Measurements from ENCODE around the gene SLC27A5. TPM values are rescaled to one million over a fixed set of nuclear protein-coding genes. Genes with fewer than 3 reads are reported as not detected.

SLC27A5 gene
- total RNA-seq, 1 experiment from 2014 or later: 24.9 TPM

DNA sequence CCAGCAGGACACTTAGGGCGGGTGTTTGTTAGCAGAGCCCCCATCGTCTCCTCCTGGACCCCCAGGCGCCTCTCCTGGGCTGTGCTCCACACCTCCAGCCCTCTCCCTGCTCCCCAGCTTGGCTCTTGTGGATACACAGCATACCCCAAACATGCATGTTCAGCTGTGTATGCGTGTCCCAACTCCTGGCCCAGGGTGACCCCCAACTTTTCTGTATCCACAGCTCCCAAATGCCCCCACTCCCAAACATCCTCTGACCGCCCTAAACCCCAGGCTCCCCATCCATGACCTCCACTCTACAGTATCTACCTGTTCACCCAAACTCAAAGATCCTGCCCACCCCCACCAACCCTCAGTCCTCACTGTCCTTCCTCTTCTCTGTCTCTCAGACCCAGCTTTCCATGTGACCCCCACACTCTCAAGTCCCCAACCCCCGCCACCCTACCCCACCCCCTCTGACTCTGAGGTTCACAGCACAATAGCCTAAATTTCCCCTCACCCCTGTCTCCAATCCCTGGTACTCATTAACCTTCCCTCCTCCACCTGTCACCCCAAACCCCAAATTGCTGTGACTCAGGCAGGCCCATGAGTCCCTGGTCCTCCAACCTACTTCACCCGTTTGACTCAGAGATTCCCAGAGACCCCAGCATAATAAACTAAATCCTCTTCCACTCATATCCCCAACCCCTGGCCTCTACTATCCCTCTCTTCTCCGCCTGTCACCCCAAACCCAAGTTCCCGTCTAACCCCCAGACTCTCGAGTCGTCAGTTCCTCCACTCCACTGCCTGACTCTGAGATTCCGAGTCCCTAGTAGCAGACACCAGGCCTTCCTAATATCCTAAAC lies 45.7 kb upstream of the SLC27A5 start:
- H3K4me1 ChIP-seq (ENCODE audit: insufficient read depth, low read length, poor library complexity, severe bottlenecking): peaks cover 20% of the 10 kb centered on the region
- peak overlapping the region; percentile 73 for H3K4me3 ChIP-seq (ENCODE audit: low read depth, low read length, poor library complexity, severe bottlenecking)
- TF ChIP-seq EZH2 (IDR thresholded peaks at IDR 0.05; ENCODE audit: borderline replicate concordance, low read depth, low read length, poor library complexity, severe bottlenecking): no peak
- TF ChIP-seq, protein P1, sequence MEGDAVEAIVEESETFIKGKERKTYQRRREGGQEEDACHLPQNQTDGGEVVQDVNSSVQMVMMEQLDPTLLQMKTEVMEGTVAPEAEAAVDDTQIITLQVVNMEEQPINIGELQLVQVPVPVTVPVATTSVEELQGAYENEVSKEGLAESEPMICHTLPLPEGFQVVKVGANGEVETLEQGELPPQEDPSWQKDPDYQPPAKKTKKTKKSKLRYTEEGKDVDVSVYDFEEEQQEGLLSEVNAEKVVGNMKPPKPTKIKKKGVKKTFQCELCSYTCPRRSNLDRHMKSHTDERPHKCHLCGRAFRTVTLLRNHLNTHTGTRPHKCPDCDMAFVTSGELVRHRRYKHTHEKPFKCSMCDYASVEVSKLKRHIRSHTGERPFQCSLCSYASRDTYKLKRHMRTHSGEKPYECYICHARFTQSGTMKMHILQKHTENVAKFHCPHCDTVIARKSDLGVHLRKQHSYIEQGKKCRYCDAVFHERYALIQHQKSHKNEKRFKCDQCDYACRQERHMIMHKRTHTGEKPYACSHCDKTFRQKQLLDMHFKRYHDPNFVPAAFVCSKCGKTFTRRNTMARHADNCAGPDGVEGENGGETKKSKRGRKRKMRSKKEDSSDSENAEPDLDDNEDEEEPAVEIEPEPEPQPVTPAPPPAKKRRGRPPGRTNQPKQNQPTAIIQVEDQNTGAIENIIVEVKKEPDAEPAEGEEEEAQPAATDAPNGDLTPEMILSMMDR (conservative IDR thresholded peaks at IDR 0.05; ENCODE audit: low read depth, low read length): no peak
- ChIA-PET CTCF (interaction anchor here (0.6 kb wide), 1 partner anchor 44 kb away, joined by 3 read pairs; no protein-coding TSS in a partner anchor), POLR2A (ENCODE audit: low non-redundant PET) (no interaction called here)
- no TSS peak for BruUV-seq (replicated peaks)
- H3K36me3 ChIP-seq (ENCODE audit: insufficient read depth, low read length, poor library complexity, severe bottlenecking): peaks cover 23% of the 10 kb centered on the region
- no peaks in the 10 kb centered on the region for H3K27me3 ChIP-seq (replicated peaks; ENCODE audit: insufficient read depth, low read depth, low read length, poor library complexity)
- no peak for DNase-seq (ENCODE audit: low spot score)
- H3K9me3 ChIP-seq (ENCODE audit: low read depth, low read length, poor library complexity, severe bottlenecking): no peaks in the 10 kb centered on the region
- H3K27ac ChIP-seq (ENCODE audit: low read depth, low read length, poor library complexity, severe bottlenecking): peak overlapping the region; percentile 98
- intact Hi-C loops (cut with micrococcal nuclease; ENCODE audit: unreplicated experiment): no loop called here

DNA sequence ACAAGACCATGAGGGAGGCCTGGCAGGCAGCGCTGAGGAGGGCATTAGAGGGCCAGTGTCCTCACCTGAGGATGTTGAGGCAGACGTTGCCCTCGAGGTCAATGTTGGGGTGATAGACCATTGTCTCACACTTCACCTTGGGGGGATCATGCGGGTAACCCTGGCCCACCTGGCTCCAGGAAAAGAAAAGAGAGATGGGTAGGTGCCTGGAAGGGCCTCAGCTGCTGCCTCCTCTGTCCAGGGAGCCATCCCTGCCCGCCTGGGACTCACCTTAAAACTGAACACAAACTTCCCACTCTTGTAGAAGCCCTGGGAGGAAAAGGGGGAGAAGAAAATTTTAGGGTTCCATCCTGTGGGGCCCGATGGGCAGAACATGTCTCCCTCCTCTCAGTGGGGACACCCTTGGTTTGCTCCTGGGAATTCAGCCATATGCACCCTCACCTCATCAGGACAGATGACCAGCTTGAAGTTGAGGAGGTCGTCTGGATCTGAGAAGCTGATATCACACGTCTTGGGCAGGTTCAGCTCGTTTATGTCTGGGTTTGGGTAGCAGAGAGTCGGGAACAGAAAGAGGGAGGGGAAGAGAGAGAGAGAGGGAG lies 44.9 kb upstream of the SLC27A5 start:
- Histone ChIP-seq H3K4me3 (ENCODE audit: low read depth, low read length, poor library complexity, severe bottlenecking) (peak overlapping the region; percentile 73), H3K27me3 (replicated peaks; ENCODE audit: insufficient read depth, low read depth, low read length, poor library complexity) (no peaks in the 10 kb centered on the region), H3K4me1 (ENCODE audit: insufficient read depth, low read length, poor library complexity, severe bottlenecking) (peaks cover 20% of the 10 kb centered on the region), H3K27ac (ENCODE audit: low read depth, low read length, poor library complexity, severe bottlenecking) (peak overlapping the region; percentile 98), H3K9me3 (ENCODE audit: low read depth, low read length, poor library complexity, severe bottlenecking) (no peaks in the 10 kb centered on the region), H3K36me3 (ENCODE audit: insufficient read depth, low read length, poor library complexity, severe bottlenecking) (peaks cover 24% of the 10 kb centered on the region)
- no TSS peak for BruUV-seq (replicated peaks)
- DNase-seq (ENCODE audit: low spot score): no peak
- POLR2A ChIA-PET (ENCODE audit: low non-redundant PET): no interaction called here
- intact Hi-C loops (cut with micrococcal nuclease; ENCODE audit: unreplicated experiment): no loop called here
- CTCF ChIA-PET: no interaction called here
- no peak for TF ChIP-seq EZH2 (IDR thresholded peaks at IDR 0.05; ENCODE audit: borderline replicate concordance, low read depth, low read length, poor library complexity, severe bottlenecking)
- TF ChIP-seq, protein P1 (conservative IDR thresholded peaks at IDR 0.05; ENCODE audit: low read depth, low read length): no peak

GRCh38 chr19:58555920-58556621 lies 44.3 kb upstream of the SLC27A5 start:
- Histone ChIP-seq H3K27me3 (replicated peaks; ENCODE audit: insufficient read depth, low read depth, low read length, poor library complexity) (no peaks in the 10 kb centered on the region), H3K4me1 (ENCODE audit: insufficient read depth, low read length, poor library complexity, severe bottlenecking) (peaks cover 20% of the 10 kb centered on the region), H3K9me3 (ENCODE audit: low read depth, low read length, poor library complexity, severe bottlenecking) (no peaks in the 10 kb centered on the region), H3K4me3 (ENCODE audit: low read depth, low read length, poor library complexity, severe bottlenecking) (no peak overlapping the region), H3K36me3 (ENCODE audit: insufficient read depth, low read length, poor library complexity, severe bottlenecking) (peaks cover 31% of the 10 kb centered on the region), H3K27ac (ENCODE audit: low read depth, low read length, poor library complexity, severe bottlenecking) (no peak overlapping the region)
- POLR2A ChIA-PET (ENCODE audit: low non-redundant PET): interaction anchor here (0.6 kb wide), 1 partner anchor 16 kb away, joined by 5 read pairs; no protein-coding TSS in a partner anchor
- TF ChIP-seq, protein P1 (conservative IDR thresholded peaks at IDR 0.05; ENCODE audit: low read depth, low read length): no peak
- no peak for TF ChIP-seq EZH2 (IDR thresholded peaks at IDR 0.05; ENCODE audit: borderline replicate concordance, low read depth, low read length, poor library complexity, severe bottlenecking)
- TSS peak; percentile 50 for BruUV-seq (replicated peaks)
- CTCF ChIA-PET: no interaction called here
- DNase-seq (ENCODE audit: low spot score): no peak
- intact Hi-C loops (cut with micrococcal nuclease; ENCODE audit: unreplicated experiment): no loop called here

Data from A673 (cell line).